ENCODE data around the gene RASSF4.

DNA sequence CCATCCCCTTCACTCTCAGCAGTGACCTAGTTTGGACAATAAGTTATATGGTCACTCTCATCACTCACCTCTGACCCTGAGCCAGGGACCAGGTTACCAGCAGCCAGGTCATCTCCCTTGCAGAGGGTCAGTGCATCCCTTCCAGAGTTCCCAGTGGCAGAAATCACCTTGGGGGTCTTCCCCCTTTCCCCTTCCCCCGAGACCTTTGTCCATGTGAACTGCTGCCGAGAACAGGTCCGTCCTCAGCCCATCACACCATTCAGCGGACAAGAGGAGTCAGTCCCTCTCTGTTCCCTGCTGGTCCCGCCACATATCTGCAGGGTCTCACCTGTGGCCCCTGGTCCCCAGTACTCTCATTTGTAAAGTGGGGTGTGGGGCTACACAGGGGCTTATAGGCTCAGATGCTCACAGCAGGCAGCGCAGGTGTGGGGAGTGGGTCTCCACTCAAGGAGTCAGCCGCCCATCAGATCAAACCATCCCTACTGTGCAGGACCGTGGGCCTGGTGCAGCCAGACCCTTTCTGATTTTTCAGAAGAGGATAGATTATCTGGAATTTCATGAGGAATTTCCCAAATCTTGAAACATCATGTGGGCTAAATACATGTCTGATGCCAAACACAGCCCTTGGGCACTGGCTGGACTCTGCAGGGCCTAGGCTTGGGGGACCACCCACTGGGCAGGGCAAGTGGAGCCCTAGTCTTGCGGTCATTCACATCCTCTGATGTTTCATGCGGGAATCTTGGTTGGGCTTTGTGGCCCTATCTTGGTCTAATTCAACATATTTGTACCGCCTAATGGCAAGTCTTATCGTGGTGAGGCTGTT, 12.5 kb downstream of the RASSF4 start:
- TF ChIP-seq, protein P1, sequence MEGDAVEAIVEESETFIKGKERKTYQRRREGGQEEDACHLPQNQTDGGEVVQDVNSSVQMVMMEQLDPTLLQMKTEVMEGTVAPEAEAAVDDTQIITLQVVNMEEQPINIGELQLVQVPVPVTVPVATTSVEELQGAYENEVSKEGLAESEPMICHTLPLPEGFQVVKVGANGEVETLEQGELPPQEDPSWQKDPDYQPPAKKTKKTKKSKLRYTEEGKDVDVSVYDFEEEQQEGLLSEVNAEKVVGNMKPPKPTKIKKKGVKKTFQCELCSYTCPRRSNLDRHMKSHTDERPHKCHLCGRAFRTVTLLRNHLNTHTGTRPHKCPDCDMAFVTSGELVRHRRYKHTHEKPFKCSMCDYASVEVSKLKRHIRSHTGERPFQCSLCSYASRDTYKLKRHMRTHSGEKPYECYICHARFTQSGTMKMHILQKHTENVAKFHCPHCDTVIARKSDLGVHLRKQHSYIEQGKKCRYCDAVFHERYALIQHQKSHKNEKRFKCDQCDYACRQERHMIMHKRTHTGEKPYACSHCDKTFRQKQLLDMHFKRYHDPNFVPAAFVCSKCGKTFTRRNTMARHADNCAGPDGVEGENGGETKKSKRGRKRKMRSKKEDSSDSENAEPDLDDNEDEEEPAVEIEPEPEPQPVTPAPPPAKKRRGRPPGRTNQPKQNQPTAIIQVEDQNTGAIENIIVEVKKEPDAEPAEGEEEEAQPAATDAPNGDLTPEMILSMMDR (IDR thresholded peaks at IDR 0.05; ENCODE audit: borderline replicate concordance, extremely low read depth, low read length, poor library complexity, severe bottlenecking), result no peak
- no peak for TF ChIP-seq EZH2 (IDR thresholded peaks at IDR 0.05; ENCODE audit: borderline replicate concordance, low read depth, low read length, severe bottlenecking)

All from DND-41 (cell line).